ENCODE data around the gene DSTYK.

DSTYK gene

GRCh38 chr1:205228093-205228521 lies 16.6 kb upstream of the DSTYK start:
- Mint-ChIP-seq H3K4me1 (peaks cover 55% of the 10 kb centered on the region), H3K27me3 (ENCODE audit: low read depth) (peaks cover 9% of the 10 kb centered on the region), H3K4me3 (peak overlapping the region; percentile 85 to 95 (median 91)), H3K9me3 (no peaks in the 10 kb centered on the region), H3K27ac (peak overlapping the region in 1 of 3 experiments; percentile 44), H3K36me3 (ENCODE audit: low read depth) (no peaks in the 10 kb centered on the region)
- TF ChIP-seq, protein P1, sequence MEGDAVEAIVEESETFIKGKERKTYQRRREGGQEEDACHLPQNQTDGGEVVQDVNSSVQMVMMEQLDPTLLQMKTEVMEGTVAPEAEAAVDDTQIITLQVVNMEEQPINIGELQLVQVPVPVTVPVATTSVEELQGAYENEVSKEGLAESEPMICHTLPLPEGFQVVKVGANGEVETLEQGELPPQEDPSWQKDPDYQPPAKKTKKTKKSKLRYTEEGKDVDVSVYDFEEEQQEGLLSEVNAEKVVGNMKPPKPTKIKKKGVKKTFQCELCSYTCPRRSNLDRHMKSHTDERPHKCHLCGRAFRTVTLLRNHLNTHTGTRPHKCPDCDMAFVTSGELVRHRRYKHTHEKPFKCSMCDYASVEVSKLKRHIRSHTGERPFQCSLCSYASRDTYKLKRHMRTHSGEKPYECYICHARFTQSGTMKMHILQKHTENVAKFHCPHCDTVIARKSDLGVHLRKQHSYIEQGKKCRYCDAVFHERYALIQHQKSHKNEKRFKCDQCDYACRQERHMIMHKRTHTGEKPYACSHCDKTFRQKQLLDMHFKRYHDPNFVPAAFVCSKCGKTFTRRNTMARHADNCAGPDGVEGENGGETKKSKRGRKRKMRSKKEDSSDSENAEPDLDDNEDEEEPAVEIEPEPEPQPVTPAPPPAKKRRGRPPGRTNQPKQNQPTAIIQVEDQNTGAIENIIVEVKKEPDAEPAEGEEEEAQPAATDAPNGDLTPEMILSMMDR (IDR thresholded peaks at IDR 0.05; ENCODE audit: unreplicated experiment in 3 of 3): no peak

DNA sequence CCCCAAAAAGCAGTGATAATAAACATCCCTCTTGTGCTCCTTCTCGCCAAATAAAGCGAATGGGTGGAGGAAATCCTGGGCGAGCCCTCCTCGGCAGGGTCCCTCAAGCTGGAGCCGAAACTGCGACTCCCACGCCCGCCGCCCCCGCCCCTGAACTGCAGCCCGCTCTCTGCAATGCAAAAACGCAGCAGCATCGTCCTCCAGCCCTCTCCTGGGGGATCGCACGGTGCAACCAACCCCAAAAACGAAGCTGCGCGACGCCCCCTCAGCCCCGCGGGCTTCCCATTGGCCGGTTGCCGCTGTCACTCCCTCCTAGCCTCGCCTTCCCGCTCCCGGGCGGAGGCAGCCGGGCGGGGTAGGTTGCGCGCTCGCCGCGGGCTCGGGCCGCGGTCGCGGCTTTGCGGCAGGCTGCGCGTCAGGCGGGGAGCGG lies 16.1 kb upstream of the DSTYK start, which contains the start of gene TMCC2:
TMCC2 (plus strand) TSS at position 363 of the 430 bp plus-strand sequence. CDS start 619 bp downstream, outside the sequence.
- Mint-ChIP-seq H3K36me3 (ENCODE audit: low read depth) (no peaks in the 10 kb centered on the region), H3K27me3 (ENCODE audit: low read depth) (peaks cover 9% of the 10 kb centered on the region)

DNA sequence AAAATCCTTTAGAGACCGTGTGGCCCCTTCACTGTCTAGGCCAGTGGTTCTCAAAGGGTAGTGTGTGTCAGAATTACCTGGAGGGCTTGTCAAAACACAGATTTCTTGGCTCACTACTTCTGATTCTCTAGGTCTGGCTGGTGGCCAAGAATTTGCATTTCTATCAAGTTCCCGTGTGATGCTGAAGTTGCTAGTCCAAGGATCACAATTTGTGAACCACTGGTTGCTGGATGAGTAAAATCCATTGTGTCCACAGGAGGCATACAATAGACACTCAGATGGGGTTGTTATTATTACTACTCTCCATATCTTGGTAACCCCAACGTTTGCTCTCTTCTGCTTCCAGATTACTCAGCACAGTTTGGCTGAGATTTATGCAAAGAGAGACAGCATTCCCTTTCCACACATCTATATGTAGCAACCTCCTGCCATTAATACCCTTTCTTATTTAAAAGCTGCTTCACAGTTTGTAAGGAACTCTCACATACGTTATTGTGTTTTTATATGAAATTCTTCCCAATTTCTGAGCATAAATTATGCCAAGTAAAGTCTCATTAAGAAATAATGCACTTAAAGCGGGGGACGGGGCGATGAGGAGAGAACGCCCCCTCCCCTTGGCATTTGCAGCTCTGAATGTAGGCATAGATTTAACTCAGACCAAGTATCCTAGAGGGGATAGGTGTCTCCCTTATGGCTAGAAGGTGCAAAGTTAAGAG lies 15.5 kb upstream of the DSTYK start:
- Mint-ChIP-seq H3K27me3 (ENCODE audit: low read depth) (peaks cover 9% of the 10 kb centered on the region), H3K4me1 (peaks cover 51% of the 10 kb centered on the region), H3K27ac (peak overlapping the region; percentile 38 to 89 (median 44)), H3K36me3 (ENCODE audit: low read depth) (no peaks in the 10 kb centered on the region), H3K4me3 (peak overlapping the region; percentile 82 to 87 (median 85)), H3K9me3 (no peaks in the 10 kb centered on the region)
- TF ChIP-seq, protein P1 (IDR thresholded peaks at IDR 0.05; ENCODE audit: unreplicated experiment in 3 of 3): peak in 2 of 3 experiments; percentile 6 to 12

More for the DNA sequence above, 16.1 kb upstream of the DSTYK start, which contains the start of gene TMCC2:
- H3K4me3 Mint-ChIP-seq: peak within 1 kb of the TSS; percentile 85 to 95 (median 91)
- H3K27ac Mint-ChIP-seq: peak within 1 kb of the TSS; percentile 38 to 89 (median 44)
- TF ChIP-seq, protein P1 (IDR thresholded peaks at IDR 0.05; ENCODE audit: unreplicated experiment in 3 of 3): peak in 1 of 3 experiments; percentile 2
- H3K9me3 Mint-ChIP-seq: no peaks in the 10 kb centered on the region
- peaks cover 55% of the 10 kb centered on the region for H3K4me1 Mint-ChIP-seq

GRCh38 chr1:205225901-205226765 lies 14.6 kb upstream of the DSTYK start:
- Mint-ChIP-seq H3K4me3 (peak overlapping the region; percentile 67 to 87 (median 82)), H3K9me3 (no peaks in the 10 kb centered on the region), H3K27ac (peak overlapping the region; percentile 38 to 89 (median 44)), H3K36me3 (ENCODE audit: low read depth) (no peaks in the 10 kb centered on the region), H3K27me3 (ENCODE audit: low read depth) (peaks cover 9% of the 10 kb centered on the region), H3K4me1 (peaks cover 46% of the 10 kb centered on the region)
- TF ChIP-seq, protein P1 (IDR thresholded peaks at IDR 0.05; ENCODE audit: unreplicated experiment in 3 of 3): no peak

GRCh38 chr1:205224736-205225135 lies 13.2 kb upstream of the DSTYK start:
- Mint-ChIP-seq H3K27me3 (ENCODE audit: low read depth) (peaks cover 9% of the 10 kb centered on the region), H3K27ac (peak overlapping the region in 2 of 3 experiments; percentile 16 to 31), H3K4me3 (no peak overlapping the region), H3K4me1 (peaks cover 33% of the 10 kb centered on the region), H3K9me3 (no peaks in the 10 kb centered on the region), H3K36me3 (ENCODE audit: low read depth) (no peaks in the 10 kb centered on the region)
- TF ChIP-seq, protein P1 (IDR thresholded peaks at IDR 0.05; ENCODE audit: unreplicated experiment in 3 of 3): no peak

All from nephron (organoid).